SK-N-SH treated with all-trans-retinoic acid at 6 μM for 48 hours (cell line): Measurements from ENCODE around the gene TAF3.

Experiments used
- ATAC-seq: fragments of 200-7000 bp; cut with Tn5 transposase; 3 replicates; pipeline ENCODE4 v1.9.1; 2020; ENCODE audit warnings: mild to moderate bottlenecking, moderate library complexity
- ARNTL ChIP-seq: fragments of 450-650 bp; formaldehyde crosslinking; IDR thresholded peaks from 2 replicates; pipeline ENCODE4 v1.5.0; 2020; ENCODE audit warnings: low read depth, mild to moderate bottlenecking, moderate library complexity, borderline replicate concordance
- CSDC2 ChIP-seq: fragments of 250-450 bp; sonication (Bioruptor Pico); IDR thresholded peaks from 2 replicates; pipeline ENCODE4 v1.5.0; 2020; ENCODE audit warnings: mild to moderate bottlenecking, moderate library complexity
- CSRNP3 ChIP-seq: fragments of 250-450 bp; sonication (Bioruptor Pico); IDR thresholded peaks from 2 replicates; pipeline ENCODE4 v1.5.1; 2021; ENCODE audit warnings: mild to moderate bottlenecking, moderate library complexity
- GLIS3 ChIP-seq: fragments of 250-450 bp; sonication (Bioruptor Pico); IDR thresholded peaks from 2 replicates; pipeline ENCODE4 v1.5.0; 2020; ENCODE audit warnings: mild to moderate bottlenecking, moderate library complexity
- ISL1 ChIP-seq: fragments of 250-450 bp; sonication (Bioruptor Pico); IDR thresholded peaks from 2 replicates; pipeline ENCODE4 v2.1.2; 2022; ENCODE audit warnings: mild to moderate bottlenecking, moderate library complexity
- OSR1 ChIP-seq: fragments of 250-450 bp; sonication (Bioruptor Pico); IDR thresholded peaks from 2 replicates; pipeline ENCODE4 v1.8.0; 2022; ENCODE audit warnings: moderate library complexity, mild to moderate bottlenecking, inconsistent platforms
- PPARA ChIP-seq: fragments of 250-450 bp; sonication (Bioruptor Pico); IDR thresholded peaks from 2 replicates; pipeline ENCODE4 v1.5.0; 2020; ENCODE audit warnings: mild to moderate bottlenecking, borderline replicate concordance
- RARB ChIP-seq: fragments of 250-450 bp; sonication (Bioruptor Pico); IDR thresholded peaks from 2 replicates; pipeline ENCODE4 v1.8.0; 2021; ENCODE audit warnings: mild to moderate bottlenecking, moderate library complexity
- TCF4 ChIP-seq: fragments of 250-450 bp; sonication (Bioruptor Pico); IDR thresholded peaks from 2 replicates; pipeline ENCODE4 v1.8.0; 2021; ENCODE audit warnings: mild to moderate bottlenecking, moderate library complexity, borderline replicate concordance
- TSHZ2 ChIP-seq: fragments of 250-450 bp; sonication (Bioruptor Pico); IDR thresholded peaks from 2 replicates; pipeline ENCODE4 v1.5.0; 2020; ENCODE audit warnings: mild to moderate bottlenecking, moderate library complexity
- ZC3H10 ChIP-seq: fragments of 250-450 bp; sonication (Bioruptor Pico); IDR thresholded peaks from 2 replicates; pipeline ENCODE4 v1.5.1; 2021; ENCODE audit warnings: mild to moderate bottlenecking, moderate library complexity
- ZFP3 ChIP-seq: fragments of 250-450 bp; sonication (Bioruptor Pico); IDR thresholded peaks from 2 replicates; pipeline ENCODE4 v1.5.0; 2020; ENCODE audit warnings: mild to moderate bottlenecking, moderate library complexity
- ZFP30 ChIP-seq: fragments of 450-650 bp; formaldehyde crosslinking; IDR thresholded peaks from 2 replicates; pipeline ENCODE4 v1.5.0; 2022; ENCODE audit warnings: mild to moderate bottlenecking, moderate library complexity
- ZNF565 ChIP-seq: fragments of 450-650 bp; formaldehyde crosslinking; conservative IDR thresholded peaks from 2 replicates; pipeline ENCODE4 v1.5.0; 2020; ENCODE audit warnings: low read depth, mild to moderate bottlenecking, moderate library complexity
- ZNF70 ChIP-seq: fragments of 450-650 bp; formaldehyde crosslinking; IDR thresholded peaks from 2 replicates; pipeline ENCODE4 v1.5.0; 2020; ENCODE audit warnings: mild to moderate bottlenecking, moderate library complexity
- TF ChIP-seq, protein P1 (sequence below): fragments of 250-450 bp; sonication (Bioruptor Pico); IDR thresholded peaks from 2 replicates; pipeline ENCODE4 v1.8.0; 2021; ENCODE audit warnings: low read depth, mild to moderate bottlenecking, moderate library complexity, borderline replicate concordance
- TF ChIP-seq, protein P2 (sequence below): fragments of 250-450 bp; sonication (Bioruptor Pico); IDR thresholded peaks from 2 replicates; pipeline ENCODE4 v1.5.1; 2020; ENCODE audit warnings: low read depth, mild to moderate bottlenecking, moderate library complexity

Gene TAF3

DNA sequence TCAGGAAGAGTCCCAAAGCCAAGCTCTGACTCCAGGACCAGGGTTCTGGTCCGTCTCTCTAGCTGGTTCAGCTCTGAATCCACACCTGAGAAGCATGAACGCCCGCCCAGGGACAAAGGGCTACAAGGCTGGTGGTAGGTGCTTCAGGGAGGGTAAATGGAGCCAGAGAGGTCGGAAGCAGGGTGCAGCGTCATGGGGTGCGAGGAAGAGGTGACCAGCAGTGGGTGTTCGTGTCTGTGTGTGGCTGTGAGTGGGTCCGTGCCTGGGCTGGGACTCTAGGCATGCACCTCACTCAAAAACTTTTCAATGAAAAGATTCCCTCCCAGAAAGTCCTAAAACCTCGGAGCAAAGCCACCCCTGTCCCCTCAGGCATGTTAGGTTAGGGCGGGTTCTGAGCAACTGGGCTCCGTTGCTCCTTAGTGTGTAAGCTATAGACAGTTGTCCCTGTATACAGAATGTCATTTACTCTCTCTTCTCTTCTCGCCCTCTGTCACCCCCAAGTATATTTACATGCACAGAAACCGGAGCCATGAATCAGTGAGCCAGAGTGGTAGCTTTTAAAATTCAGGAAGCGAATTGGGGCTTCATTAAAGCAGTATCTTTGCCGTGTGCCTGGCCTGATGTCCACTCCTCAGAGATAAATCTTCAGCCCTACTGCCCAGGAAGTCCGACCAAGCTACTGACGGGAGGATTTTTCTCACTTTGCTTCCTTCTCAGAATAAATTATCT is 223.9 kb downstream of the TAF3 start:
- no peak for ATAC-seq
- TF ChIP-seq CSRNP3 (CRISPR knock-in tag): no peak
- TF ChIP-seq, protein P1, sequence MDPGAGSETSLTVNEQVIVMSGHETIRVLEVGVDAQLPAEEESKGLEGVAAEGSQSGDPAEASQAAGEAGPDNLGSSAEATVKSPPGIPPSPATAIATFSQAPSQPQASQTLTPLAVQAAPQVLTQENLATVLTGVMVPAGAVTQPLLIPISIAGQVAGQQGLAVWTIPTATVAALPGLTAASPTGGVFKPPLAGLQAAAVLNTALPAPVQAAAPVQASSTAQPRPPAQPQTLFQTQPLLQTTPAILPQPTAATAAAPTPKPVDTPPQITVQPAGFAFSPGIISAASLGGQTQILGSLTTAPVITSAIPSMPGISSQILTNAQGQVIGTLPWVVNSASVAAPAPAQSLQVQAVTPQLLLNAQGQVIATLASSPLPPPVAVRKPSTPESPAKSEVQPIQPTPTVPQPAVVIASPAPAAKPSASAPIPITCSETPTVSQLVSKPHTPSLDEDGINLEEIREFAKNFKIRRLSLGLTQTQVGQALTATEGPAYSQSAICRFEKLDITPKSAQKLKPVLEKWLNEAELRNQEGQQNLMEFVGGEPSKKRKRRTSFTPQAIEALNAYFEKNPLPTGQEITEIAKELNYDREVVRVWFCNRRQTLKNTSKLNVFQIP (CRISPR knock-in tag): no peak
- TF ChIP-seq PPARA (CRISPR knock-in tag): no peak
- no peak for TF ChIP-seq TSHZ2 (CRISPR knock-in tag)
- TF ChIP-seq, all 23 proteins: peak for 0

DNA sequence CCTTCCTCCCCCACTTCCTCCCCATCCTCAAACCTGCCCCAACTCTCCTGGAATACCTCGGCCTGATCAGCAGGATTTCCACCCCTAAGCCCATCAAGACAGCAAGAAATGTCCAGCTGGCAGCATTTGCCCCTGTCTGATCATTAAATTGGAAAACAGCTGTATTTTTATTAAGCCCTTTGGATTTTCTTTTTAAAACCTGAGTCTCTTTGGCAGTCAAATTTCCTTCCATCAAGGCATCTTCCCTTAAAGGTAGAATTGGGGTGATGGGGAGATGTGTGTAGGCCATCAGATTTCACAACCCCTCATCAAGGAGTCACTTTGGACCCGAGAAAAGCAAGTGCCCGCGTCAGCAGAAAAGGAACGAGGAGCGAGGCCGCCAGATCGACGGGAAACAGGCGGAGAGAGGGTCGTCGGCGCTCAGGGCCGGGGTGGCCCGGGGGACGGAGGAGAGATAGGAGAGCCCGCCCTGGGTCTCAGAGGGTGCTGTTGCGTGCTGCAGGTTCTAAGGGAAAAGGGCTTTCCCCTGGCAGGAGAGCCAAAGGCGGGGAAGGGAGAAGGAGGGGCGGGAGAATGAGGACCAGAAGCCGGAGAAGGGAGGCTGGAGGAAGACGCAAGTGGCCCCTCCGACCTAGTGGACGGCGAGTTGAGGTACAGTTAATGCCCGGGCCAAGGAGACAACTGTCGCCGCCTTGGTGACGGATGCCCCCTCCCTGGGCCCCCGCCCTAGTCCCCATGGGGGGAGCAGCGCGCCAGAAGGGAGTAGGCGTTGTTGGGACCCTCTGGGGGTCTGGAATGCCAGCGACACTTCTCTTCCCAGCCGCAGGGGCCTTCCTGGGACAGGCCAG is 224.6 kb downstream of the TAF3 start:
- TF ChIP-seq ZNF565 (CRISPR knock-in tag) (no peak), ZFP3 (CRISPR knock-in tag) (no peak), RARB (CRISPR knock-in tag) (no peak), TSHZ2 (CRISPR knock-in tag) (no peak), TCF4 (no peak), ZFP30 (no peak), ARNTL (CRISPR knock-in tag) (no peak), ISL1 (CRISPR knock-in tag) (no peak)
- TF ChIP-seq, protein P2, sequence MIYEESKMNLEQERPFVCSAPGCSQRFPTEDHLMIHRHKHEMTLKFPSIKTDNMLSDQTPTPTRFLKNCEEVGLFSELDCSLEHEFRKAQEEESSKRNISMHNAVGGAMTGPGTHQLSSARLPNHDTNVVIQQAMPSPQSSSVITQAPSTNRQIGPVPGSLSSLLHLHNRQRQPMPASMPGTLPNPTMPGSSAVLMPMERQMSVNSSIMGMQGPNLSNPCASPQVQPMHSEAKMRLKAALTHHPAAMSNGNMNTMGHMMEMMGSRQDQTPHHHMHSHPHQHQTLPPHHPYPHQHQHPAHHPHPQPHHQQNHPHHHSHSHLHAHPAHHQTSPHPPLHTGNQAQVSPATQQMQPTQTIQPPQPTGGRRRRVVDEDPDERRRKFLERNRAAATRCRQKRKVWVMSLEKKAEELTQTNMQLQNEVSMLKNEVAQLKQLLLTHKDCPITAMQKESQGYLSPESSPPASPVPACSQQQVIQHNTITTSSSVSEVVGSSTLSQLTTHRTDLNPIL (CRISPR knock-in tag): no peak
- no peak for ATAC-seq

DNA sequence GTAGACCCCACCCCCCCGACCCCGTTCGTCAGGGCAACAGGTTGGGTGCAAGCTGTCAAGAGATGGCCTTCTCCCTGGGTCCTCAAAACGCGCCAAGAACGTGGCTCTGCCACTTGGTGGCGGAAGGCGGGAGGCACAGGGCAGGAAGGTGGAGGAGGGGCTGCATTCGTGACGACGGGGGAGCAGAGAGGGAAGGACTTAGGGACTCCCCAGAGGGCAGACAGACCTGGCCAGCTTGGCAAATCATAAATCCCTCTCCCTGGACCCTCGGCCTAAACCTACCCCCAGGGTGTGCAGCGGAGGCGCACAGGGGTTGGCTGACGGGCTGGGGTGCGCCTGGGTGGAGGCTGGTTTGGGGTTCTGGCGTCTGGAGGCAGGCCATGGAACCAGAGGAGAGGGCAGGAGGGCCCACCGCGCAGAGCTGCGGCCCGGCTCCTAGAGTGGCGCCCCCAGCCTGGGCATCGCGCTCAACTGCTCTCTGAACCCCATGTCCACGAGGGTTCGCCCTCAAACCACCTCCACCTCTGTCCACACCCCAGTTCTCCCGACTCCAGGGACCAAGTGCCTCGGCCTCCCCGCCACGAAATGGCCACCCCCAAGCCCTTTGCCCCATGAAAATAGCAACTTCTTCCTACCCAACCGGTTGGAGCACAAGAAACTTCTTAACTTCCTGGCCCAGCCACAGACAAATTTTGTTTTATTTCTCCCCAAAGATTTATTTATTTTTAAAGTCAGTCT is 225.4 kb downstream of the TAF3 start:
- ATAC-seq: no peak
- TF ChIP-seq GLIS3 (no peak), ZNF70 (CRISPR knock-in tag) (no peak), TCF4 (no peak), ARNTL (CRISPR knock-in tag) (no peak), RARB (CRISPR knock-in tag) (no peak), OSR1 (CRISPR knock-in tag) (no peak), CSRNP3 (CRISPR knock-in tag) (no peak), CSDC2 (CRISPR knock-in tag) (no peak), ZFP3 (CRISPR knock-in tag) (no peak), ZC3H10 (no peak)
- TF ChIP-seq, protein P2 (CRISPR knock-in tag): no peak
- TF ChIP-seq, protein P1 (CRISPR knock-in tag): no peak
